Measurements from ENCODE around the gene SYNGR2.

The SYNGR2 gene

GRCh38 chr17:78173097-78173715 is 4.8 kb downstream of the SYNGR2 start:
- DNase-seq, result no peak

GRCh38 chr17:78174346-78174869 is 6.0 kb downstream of the SYNGR2 start:
- peak; percentile 89 to 95 for DNase-seq

- peak; percentile 84 to 88 for DNase-seq
Observed at GRCh38 chr17:78174870-78175642, 6.7 kb downstream of the SYNGR2 start.

- no peak for DNase-seq
Observed at GRCh38 chr17:78175643-78175981, 7.2 kb downstream of the SYNGR2 start.

- peak; percentile 69 to 78 for DNase-seq
Observed at GRCh38 chr17:78176548-78177025, 8.2 kb downstream of the SYNGR2 start.

- no peak for DNase-seq
Observed at GRCh38 chr17:78179372-78179771, 11.0 kb downstream of the SYNGR2 start.

GRCh38 chr17:78180083-78180482 is 11.7 kb downstream of the SYNGR2 start:
- no peak for DNase-seq

GRCh38 chr17:78180508-78180907 is 12.1 kb downstream of the SYNGR2 start:
- DNase-seq, result no peak

GRCh38 chr17:78182504-78182903 is 14.1 kb downstream of the SYNGR2 start:
- DNase-seq, result no peak

- DNase-seq, result no peak
Observed at GRCh38 chr17:78183916-78184315, 15.5 kb downstream of the SYNGR2 start.

- DNase-seq, result no peak
Observed at GRCh38 chr17:78184351-78184750, 16.0 kb downstream of the SYNGR2 start.

- DNase-seq, result no peak
Observed at GRCh38 chr17:78184868-78185267, 16.5 kb downstream of the SYNGR2 start.

GRCh38 chr17:78185981-78186691 is 17.8 kb downstream of the SYNGR2 start:
- peak in 1 of 2 experiments; percentile 48 for DNase-seq

- DNase-seq, result peak; percentile 97
Observed at GRCh38 chr17:78186692-78187595, 18.6 kb downstream of the SYNGR2 start, which contains the start of the genes AFMID and TK1. Gene AFMID (plus strand): TSS chr17:78187362. CDS start chr17:78187371, 9 bp downstream. Gene TK1 (minus strand): TSS chr17:78187052. CDS start chr17:78186994, 58 bp downstream.

- no peak for DNase-seq
Observed at GRCh38 chr17:78196716-78197115, 28.3 kb downstream of the SYNGR2 start.

- no peak for DNase-seq
Observed at GRCh38 chr17:78197147-78197832, 28.9 kb downstream of the SYNGR2 start.

GRCh38 chr17:78200451-78200850 is 32.1 kb downstream of the SYNGR2 start:
- DNase-seq, result no peak

GRCh38 chr17:78202666-78203065 is 34.3 kb downstream of the SYNGR2 start:
- DNase-seq, result no peak

- DNase-seq, result no peak
Observed at GRCh38 chr17:78204387-78205123, 36.2 kb downstream of the SYNGR2 start.

GRCh38 chr17:78205124-78205775 is 36.9 kb downstream of the SYNGR2 start:
- DNase-seq, result no peak

Measured in SHP77 (cell line).